Measurements from ENCODE around the gene EHD2. TPM values are rescaled to one million over a fixed set of nuclear protein-coding genes. Genes with fewer than 3 reads are reported as not detected.
"Not testable (repeated sequence)": the region's sequence is repeated elsewhere in the genome, so short reads cannot be mapped to it uniquely, and the experiment has no call there.

Gene EHD2
- polyA plus RNA-seq (2013, experiment 1 of 2): 7.1 TPM
- polyA plus RNA-seq (2013, experiment 2 of 2): 7.0 TPM

DNA sequence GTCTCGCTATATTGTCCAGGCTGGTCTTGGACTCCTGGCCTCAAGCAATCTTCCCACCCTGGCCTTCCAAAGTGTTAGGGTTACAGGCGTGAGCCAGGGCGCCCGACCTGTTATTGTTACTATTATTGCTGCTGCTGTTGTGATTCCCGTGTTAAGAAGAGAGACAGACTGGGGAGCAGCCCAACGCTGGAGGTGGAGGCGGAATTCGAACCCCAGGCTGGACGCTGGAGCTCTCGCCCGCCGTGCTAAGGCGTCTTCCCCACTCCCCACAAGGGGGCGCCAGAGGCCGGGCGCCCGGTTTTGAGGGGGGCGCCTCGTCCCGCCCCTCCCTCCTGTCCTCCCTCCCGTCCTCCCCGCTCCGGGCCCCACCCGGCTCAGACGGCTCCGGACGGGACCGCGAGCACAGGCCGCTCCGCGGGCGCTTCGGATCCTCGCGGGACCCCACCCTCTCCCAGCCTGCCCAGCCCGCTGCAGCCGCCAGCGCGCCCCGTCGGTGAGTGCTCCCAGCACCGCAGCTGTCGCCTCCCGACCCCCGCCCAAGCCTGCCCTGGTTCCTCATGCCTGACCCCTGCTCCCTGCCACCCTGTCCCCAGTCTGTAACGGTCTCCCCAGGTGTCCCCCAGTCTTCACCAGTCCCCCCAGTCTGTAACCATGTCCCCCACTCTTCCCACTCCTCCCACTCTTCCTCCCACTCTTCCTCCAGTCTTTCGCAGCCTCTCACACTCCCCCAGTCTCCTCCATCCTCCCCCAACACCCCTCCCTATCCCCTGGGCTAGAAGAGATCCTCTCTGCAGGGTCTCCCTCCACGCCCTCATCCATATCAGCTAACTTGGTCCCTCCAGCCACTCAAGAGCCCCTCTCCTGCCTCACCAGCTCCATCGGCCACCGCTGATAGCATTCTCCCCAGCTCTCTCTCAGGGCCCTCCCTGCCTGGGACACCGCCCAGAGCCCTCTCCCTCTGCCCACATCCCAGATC, at the start of gene EHD2:
TSS of gene EHD2 (plus strand) at position 377 of the 976 bp plus-strand sequence. CDS start 3,191 bp downstream, outside the sequence.
- Histone ChIP-seq H3K23ac (ENCODE audit: low read length) (no peak within 1 kb of the TSS), H3K79me2 (ENCODE audit: control insufficient read depth, insufficient read depth, low read length) (no peaks in the 10 kb centered on the region), H3K18ac (ENCODE audit: low read length) (no peak within 1 kb of the TSS), H3K79me1 (ENCODE audit: low read length) (no peaks in the 10 kb centered on the region), H3K9ac (ENCODE audit: low read length) (peak within 1 kb of the TSS; percentile 76), H3K4ac (ENCODE audit: low read depth, low read length) (no peak within 1 kb of the TSS), H3K4me2 (ENCODE audit: low read length) (peak within 1 kb of the TSS; percentile 55), H2BK15ac (replicated peaks; ENCODE audit: low read depth) (no peak within 1 kb of the TSS), H3K36me3 (ENCODE audit: control insufficient read depth, insufficient read depth, low read length) (no peaks in the 10 kb centered on the region), H3K56ac (ENCODE audit: low read length) (peak within 1 kb of the TSS; percentile 90), H2AK5ac (ENCODE audit: low read length) (no peak within 1 kb of the TSS), H3K27ac (ENCODE audit: low read depth, low read length) (no peak within 1 kb of the TSS), H3K27me3 (ENCODE audit: insufficient read depth, low read length, poor library complexity) (no peaks in the 10 kb centered on the region), H4K5ac (ENCODE audit: low read length) (no peak within 1 kb of the TSS), H3K4me3 (ENCODE audit: low read length) (peak within 1 kb of the TSS; percentile 56), H2BK120ac (ENCODE audit: low read depth, low read length) (no peak within 1 kb of the TSS), H2BK5ac (ENCODE audit: low read length) (no peak within 1 kb of the TSS), H4K8ac (ENCODE audit: low read depth, low read length) (no peak within 1 kb of the TSS), H3K4me1 (ENCODE audit: control insufficient read depth, low read depth, low read length) (no peaks in the 10 kb centered on the region)
- WGBS (ENCODE audit: extremely low coverage, insufficient coverage, low lambda C conversion rate): no CpG with 5 or more reads among the region's 52 CpGs
- peak; percentile 55 for DNase-seq

- H3K4me3 ChIP-seq (ENCODE audit: low read length): no peak overlapping the region
- H3K4me1 ChIP-seq (ENCODE audit: control insufficient read depth, low read depth, low read length): peaks cover 17% of the 10 kb centered on the region
Observed at GRCh38 chr19:47663435-47663910, 49.7 kb upstream of the EHD2 start.

GRCh38 chr19:47663911-47664771, 49.1 kb upstream of the EHD2 start:
- peaks cover 43% of the 10 kb centered on the region for H3K79me2 ChIP-seq (ENCODE audit: control insufficient read depth, insufficient read depth, low read length)
- no peak overlapping the region for H4K5ac ChIP-seq (ENCODE audit: low read length)
- WGBS (ENCODE audit: extremely low coverage, insufficient coverage, low lambda C conversion rate): no CpG with 5 or more reads among the region's 24 CpGs
- no peaks in the 10 kb centered on the region for H3K27me3 ChIP-seq (ENCODE audit: insufficient read depth, low read length, poor library complexity)
- H2BK120ac ChIP-seq (ENCODE audit: low read depth, low read length): no peak overlapping the region
- H2BK5ac ChIP-seq (ENCODE audit: low read length): peak overlapping the region; percentile 87
- H4K8ac ChIP-seq (ENCODE audit: low read depth, low read length): no peak overlapping the region
- peak overlapping the region; percentile 3 for H3K9ac ChIP-seq (ENCODE audit: low read length)
- H3K4me3 ChIP-seq (ENCODE audit: low read length): no peak overlapping the region
- H3K4me2 ChIP-seq (ENCODE audit: low read length): no peak overlapping the region
- no peak overlapping the region for H2BK15ac ChIP-seq (replicated peaks; ENCODE audit: low read depth)
- no peak overlapping the region for H3K23ac ChIP-seq (ENCODE audit: low read length)
- no peak overlapping the region for H3K4ac ChIP-seq (ENCODE audit: low read depth, low read length)
- H3K56ac ChIP-seq (ENCODE audit: low read length): peak overlapping the region; percentile 78
- DNase-seq: peak; percentile 86
- H3K36me3 ChIP-seq (ENCODE audit: control insufficient read depth, insufficient read depth, low read length): no peaks in the 10 kb centered on the region
- peaks cover 17% of the 10 kb centered on the region for H3K4me1 ChIP-seq (ENCODE audit: control insufficient read depth, low read depth, low read length)
- peak overlapping the region; percentile 51 for H3K27ac ChIP-seq (ENCODE audit: low read depth, low read length)
- H3K18ac ChIP-seq (ENCODE audit: low read length): peak overlapping the region; percentile 1
- H2AK5ac ChIP-seq (ENCODE audit: low read length): no peak overlapping the region
- H3K79me1 ChIP-seq (ENCODE audit: low read length): peaks cover 39% of the 10 kb centered on the region

More at GRCh38 chr19:47663435-47663910, 49.7 kb upstream of the EHD2 start:
- no peaks in the 10 kb centered on the region for H3K36me3 ChIP-seq (ENCODE audit: control insufficient read depth, insufficient read depth, low read length)
- peak overlapping the region; percentile 51 for H3K27ac ChIP-seq (ENCODE audit: low read depth, low read length)
- no peak overlapping the region for H4K8ac ChIP-seq (ENCODE audit: low read depth, low read length)
- no peak overlapping the region for H3K4me2 ChIP-seq (ENCODE audit: low read length)
- peaks cover 44% of the 10 kb centered on the region for H3K79me2 ChIP-seq (ENCODE audit: control insufficient read depth, insufficient read depth, low read length)
- H3K23ac ChIP-seq (ENCODE audit: low read length): no peak overlapping the region
- peak overlapping the region; percentile 21 for H2BK5ac ChIP-seq (ENCODE audit: low read length)
- no peak overlapping the region for H2AK5ac ChIP-seq (ENCODE audit: low read length)
- H2BK120ac ChIP-seq (ENCODE audit: low read depth, low read length): no peak overlapping the region
- WGBS (ENCODE audit: extremely low coverage, insufficient coverage, low lambda C conversion rate): no CpG with 5 or more reads among the region's 3 CpGs
- no peaks in the 10 kb centered on the region for H3K27me3 ChIP-seq (ENCODE audit: insufficient read depth, low read length, poor library complexity)
- no peak overlapping the region for H4K5ac ChIP-seq (ENCODE audit: low read length)
- H2BK15ac ChIP-seq (replicated peaks; ENCODE audit: low read depth): no peak overlapping the region
- no peak for DNase-seq
- H3K56ac ChIP-seq (ENCODE audit: low read length): peak overlapping the region; percentile 10
- no peak overlapping the region for H3K18ac ChIP-seq (ENCODE audit: low read length)
- H3K79me1 ChIP-seq (ENCODE audit: low read length): peaks cover 40% of the 10 kb centered on the region
- H3K9ac ChIP-seq (ENCODE audit: low read length): no peak overlapping the region
- no peak overlapping the region for H3K4ac ChIP-seq (ENCODE audit: low read depth, low read length)

DNA sequence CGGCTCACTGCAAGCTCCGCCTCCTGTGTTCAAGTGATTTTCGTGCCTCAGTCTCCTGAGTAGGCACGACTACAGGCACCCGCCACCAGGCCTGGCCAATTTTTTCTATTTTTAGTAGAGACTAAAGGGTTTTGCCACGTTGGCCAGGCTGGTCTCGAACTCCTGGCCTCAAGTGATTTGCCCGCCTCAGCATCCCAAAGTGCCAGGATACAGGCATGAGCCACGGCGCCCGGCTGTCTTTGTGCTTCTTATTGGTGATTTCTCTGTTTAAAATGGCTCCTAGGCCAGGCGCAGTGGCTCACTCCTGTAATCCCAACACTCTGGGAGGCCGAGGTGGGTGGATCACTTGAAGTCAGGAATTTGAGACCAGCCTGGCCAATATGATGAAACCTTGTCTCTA, 44.7 kb upstream of the EHD2 start:
- not testable (repeated sequence) for H3K18ac ChIP-seq (ENCODE audit: low read length); H4K8ac ChIP-seq (ENCODE audit: low read depth, low read length); H3K4ac ChIP-seq (ENCODE audit: low read depth, low read length); DNase-seq; H2BK120ac ChIP-seq (ENCODE audit: low read depth, low read length); H2BK15ac ChIP-seq (replicated peaks; ENCODE audit: low read depth); H3K36me3 ChIP-seq (ENCODE audit: control insufficient read depth, insufficient read depth, low read length); H3K27me3 ChIP-seq (ENCODE audit: insufficient read depth, low read length, poor library complexity); H2AK5ac ChIP-seq (ENCODE audit: low read length); H3K27ac ChIP-seq (ENCODE audit: low read depth, low read length); H3K4me3 ChIP-seq (ENCODE audit: low read length); H4K5ac ChIP-seq (ENCODE audit: low read length); H3K4me2 ChIP-seq (ENCODE audit: low read length); H3K23ac ChIP-seq (ENCODE audit: low read length); H3K9ac ChIP-seq (ENCODE audit: low read length); H2BK5ac ChIP-seq (ENCODE audit: low read length)
- Histone ChIP-seq H3K4me1 (ENCODE audit: control insufficient read depth, low read depth, low read length) (peaks cover 14% of the 10 kb centered on the region), H3K79me1 (ENCODE audit: low read length) (peaks cover 38% of the 10 kb centered on the region), H3K79me2 (ENCODE audit: control insufficient read depth, insufficient read depth, low read length) (peaks cover 28% of the 10 kb centered on the region), H3K56ac (ENCODE audit: low read length) (peak overlapping the region; percentile 7)
- WGBS (ENCODE audit: extremely low coverage, insufficient coverage, low lambda C conversion rate): no CpG with 5 or more reads among the region's 13 CpGs

GRCh38 chr19:47670736-47671135, 42.5 kb upstream of the EHD2 start:
- DNase-seq: no peak
- H3K23ac ChIP-seq (ENCODE audit: low read length): no peak overlapping the region
- H3K56ac ChIP-seq (ENCODE audit: low read length): no peak overlapping the region
- H2BK15ac ChIP-seq (replicated peaks; ENCODE audit: low read depth): no peak overlapping the region
- H3K4me3 ChIP-seq (ENCODE audit: low read length): no peak overlapping the region
- peaks cover 5% of the 10 kb centered on the region for H3K4me1 ChIP-seq (ENCODE audit: control insufficient read depth, low read depth, low read length)
- no peak overlapping the region for H3K27ac ChIP-seq (ENCODE audit: low read depth, low read length)
- H3K18ac ChIP-seq (ENCODE audit: low read length): no peak overlapping the region
- H3K4me2 ChIP-seq (ENCODE audit: low read length): no peak overlapping the region
- H2AK5ac ChIP-seq (ENCODE audit: low read length): no peak overlapping the region
- H3K79me1 ChIP-seq (ENCODE audit: low read length): peaks cover 27% of the 10 kb centered on the region
- no peak overlapping the region for H4K5ac ChIP-seq (ENCODE audit: low read length)
- H2BK5ac ChIP-seq (ENCODE audit: low read length): no peak overlapping the region
- H2BK120ac ChIP-seq (ENCODE audit: low read depth, low read length): no peak overlapping the region
- H3K4ac ChIP-seq (ENCODE audit: low read depth, low read length): no peak overlapping the region
- no peaks in the 10 kb centered on the region for H3K27me3 ChIP-seq (ENCODE audit: insufficient read depth, low read length, poor library complexity)
- H3K9ac ChIP-seq (ENCODE audit: low read length): no peak overlapping the region
- peaks cover 2% of the 10 kb centered on the region for H3K36me3 ChIP-seq (ENCODE audit: control insufficient read depth, insufficient read depth, low read length)
- peaks cover 11% of the 10 kb centered on the region for H3K79me2 ChIP-seq (ENCODE audit: control insufficient read depth, insufficient read depth, low read length)
- H4K8ac ChIP-seq (ENCODE audit: low read depth, low read length): no peak overlapping the region
- no CpG with 5 or more reads among the region's 8 CpGs for WGBS (ENCODE audit: extremely low coverage, insufficient coverage, low lambda C conversion rate)
